Measurements from ENCODE around the gene IL15RA.
"Not testable (repeated sequence)": the region's sequence is repeated elsewhere in the genome, so short reads cannot be mapped to it uniquely, and the experiment has no call there.

IL15RA gene

GRCh38 chr10:5968681-5969453, 8.5 kb downstream of the IL15RA start:
- DNase-seq: no peak

GRCh38 chr10:5968037-5968680, 9.2 kb downstream of the IL15RA start:
- DNase-seq: no peak

- no peak for DNase-seq
These were observed 12.1 kb downstream of the IL15RA start for GRCh38 chr10:5965266-5965665.

- no peak for DNase-seq
These were observed 12.6 kb downstream of the IL15RA start for GRCh38 chr10:5964736-5965135.

GRCh38 chr10:5963591-5963990, 13.8 kb downstream of the IL15RA start:
- no peak for DNase-seq

GRCh38 chr10:5963071-5963470, 14.3 kb downstream of the IL15RA start:
- DNase-seq: no peak

GRCh38 chr10:5962358-5962940, 14.9 kb downstream of the IL15RA start:
- not testable (repeated sequence) for DNase-seq

GRCh38 chr10:5961405-5962100, 15.8 kb downstream of the IL15RA start:
- DNase-seq: no peak

GRCh38 chr10:5960973-5961275, 16.4 kb downstream of the IL15RA start:
- not testable (repeated sequence) for DNase-seq

GRCh38 chr10:5960070-5960972, 17.0 kb downstream of the IL15RA start:
- no peak for DNase-seq

- DNase-seq: no peak
These were observed 17.7 kb downstream of the IL15RA start for GRCh38 chr10:5959581-5960069.

- DNase-seq: no peak
These were observed 18.2 kb downstream of the IL15RA start for GRCh38 chr10:5959142-5959541.

GRCh38 chr10:5958675-5959074, 18.7 kb downstream of the IL15RA start:
- DNase-seq: no peak

- no peak for DNase-seq
These were observed 19.3 kb downstream of the IL15RA start for GRCh38 chr10:5958077-5958476.

GRCh38 chr10:5956146-5956936, 21.0 kb downstream of the IL15RA start:
- DNase-seq: no peak

- DNase-seq: no peak
These were observed 23.7 kb downstream of the IL15RA start for GRCh38 chr10:5953676-5954075.

GRCh38 chr10:5952731-5953385, 24.5 kb downstream of the IL15RA start:
- DNase-seq: no peak

GRCh38 chr10:5951721-5952407, 25.5 kb downstream of the IL15RA start:
- no peak for DNase-seq

GRCh38 chr10:5951167-5951711, 26.1 kb downstream of the IL15RA start:
- no peak for DNase-seq
